Activated CD8-positive, alpha-beta T cell treated with anti-CD3 and anti-CD28 coated beads, Interleukin-2, amount 10 ng/mL, durations not matched to agents 7 days and 5 days (primary cell): ENCODE measurements around the gene IGFL2. TPM values are rescaled to one million over a fixed set of nuclear protein-coding genes. Genes with fewer than 3 reads are reported as not detected.
"Not testable (repeated sequence)": the region's sequence is repeated elsewhere in the genome, so short reads cannot be mapped to it uniquely, and the experiment has no call there.

Experiments used
- ATAC-seq: fragments of 150-1000 bp; cut with Tn5 transposase; one replicate; pipeline ENCODE4 v1.10.0; 2021; ENCODE audit warnings: moderate library complexity
- CTCF ChIA-PET: fragments of 350-600 bp; sonication (Branson Sonifier 250); formaldehyde crosslinking; loops from one replicate; lab custom pipeline; 2021; ENCODE audit warnings: antibody characterized with exemption; lab: Charles Lee
- POLR2A ChIA-PET: fragments of 350-600 bp; sonication (Branson Sonifier 250); formaldehyde crosslinking; loops from one replicate; lab custom pipeline; 2021; ENCODE audit warnings: antibody characterized with exemption; lab: Charles Lee
- DNase-seq: peaks from one replicate; pipeline ENCODE4 v3.0.0-alpha.2; 2020
- H3K27ac Mint-ChIP-seq: one replicate; pipeline ENCODE4 v1.8.0; 2021; ENCODE audit warnings: mild to moderate bottlenecking, mixed read lengths
- H3K27me3 Mint-ChIP-seq: one replicate; pipeline ENCODE4 v1.8.0; 2021; ENCODE audit warnings: low read depth, mixed read lengths
- H3K36me3 Mint-ChIP-seq: one replicate; pipeline ENCODE4 v1.8.0; 2021; ENCODE audit warnings: low read depth, mixed read lengths
- H3K4me1 Mint-ChIP-seq: one replicate; pipeline ENCODE4 v1.8.0; 2021; ENCODE audit warnings: low read depth, mixed read lengths
- H3K4me3 Mint-ChIP-seq: one replicate; pipeline ENCODE4 v1.8.0; 2021; ENCODE audit warnings: mild to moderate bottlenecking, mixed read lengths
- H3K9me3 Mint-ChIP-seq: one replicate; pipeline ENCODE4 v1.8.0; 2022; ENCODE audit warnings: mixed read lengths; ENCODE audit not compliant: insufficient read depth
- total RNA-seq, 2 experiments: library from RNA; stranded (reverse); gene quantifications; one replicate each; pipeline ENCODE4 v1.2.3, GENCODE V29; 2021

Gene IGFL2
- total RNA-seq, 2 experiments from 2014 or later = not detected

GRCh38 chr19:46180701-46181387, 32.8 kb downstream of the IGFL2 start:
- CTCF ChIA-PET = no interaction called here
- no peak overlapping the region for H3K27ac Mint-ChIP-seq
- no peak for ATAC-seq

GRCh38 chr19:46181388-46181779, 33.3 kb downstream of the IGFL2 start:
- H3K4me1 Mint-ChIP-seq = peaks cover 6% of the 10 kb centered on the region
- H3K27me3 Mint-ChIP-seq = peaks cover 26% of the 10 kb centered on the region
- DNase-seq = no peak
- ATAC-seq = no peak
- H3K27ac Mint-ChIP-seq = no peak overlapping the region
- no peaks in the 10 kb centered on the region for H3K9me3 Mint-ChIP-seq
- POLR2A ChIA-PET = no interaction called here
- H3K36me3 Mint-ChIP-seq = no peaks in the 10 kb centered on the region
- CTCF ChIA-PET = no interaction called here
- no peak overlapping the region for H3K4me3 Mint-ChIP-seq

More at GRCh38 chr19:46180701-46181387, 32.8 kb downstream of the IGFL2 start:
- Mint-ChIP-seq H3K9me3 (no peaks in the 10 kb centered on the region), H3K4me3 (no peak overlapping the region), H3K4me1 (peaks cover 6% of the 10 kb centered on the region), H3K36me3 (no peaks in the 10 kb centered on the region), H3K27me3 (peaks cover 27% of the 10 kb centered on the region)
- POLR2A ChIA-PET = no interaction called here
- no peak for DNase-seq

DNA sequence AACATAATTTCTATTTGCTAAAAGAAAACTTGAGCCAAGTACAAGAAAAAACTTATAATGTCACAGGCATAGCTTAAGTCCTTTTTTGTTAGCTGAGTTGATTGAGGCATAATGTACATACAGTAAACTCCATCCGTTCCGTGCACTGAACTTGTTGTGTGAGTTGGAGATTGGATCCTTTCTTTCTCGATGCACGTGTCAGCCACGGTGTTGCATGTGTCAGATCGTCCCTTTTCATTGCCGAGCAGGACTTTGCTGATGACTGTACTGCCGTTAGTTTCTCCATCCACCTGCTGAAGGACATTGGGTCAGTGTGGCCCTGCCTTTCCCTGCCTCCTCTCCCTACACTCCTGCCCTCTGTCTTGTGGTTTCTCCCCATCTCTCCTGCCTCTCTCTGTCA, 34.4 kb downstream of the IGFL2 start:
- POLR2A ChIA-PET = no interaction called here
- Mint-ChIP-seq H3K27me3 (peaks cover 26% of the 10 kb centered on the region), H3K27ac (no peak overlapping the region), H3K4me1 (peaks cover 6% of the 10 kb centered on the region), H3K4me3 (no peak overlapping the region), H3K9me3 (no peaks in the 10 kb centered on the region), H3K36me3 (no peaks in the 10 kb centered on the region)
- CTCF ChIA-PET = no interaction called here
- ATAC-seq (no peak), DNase-seq (no peak)

DNA sequence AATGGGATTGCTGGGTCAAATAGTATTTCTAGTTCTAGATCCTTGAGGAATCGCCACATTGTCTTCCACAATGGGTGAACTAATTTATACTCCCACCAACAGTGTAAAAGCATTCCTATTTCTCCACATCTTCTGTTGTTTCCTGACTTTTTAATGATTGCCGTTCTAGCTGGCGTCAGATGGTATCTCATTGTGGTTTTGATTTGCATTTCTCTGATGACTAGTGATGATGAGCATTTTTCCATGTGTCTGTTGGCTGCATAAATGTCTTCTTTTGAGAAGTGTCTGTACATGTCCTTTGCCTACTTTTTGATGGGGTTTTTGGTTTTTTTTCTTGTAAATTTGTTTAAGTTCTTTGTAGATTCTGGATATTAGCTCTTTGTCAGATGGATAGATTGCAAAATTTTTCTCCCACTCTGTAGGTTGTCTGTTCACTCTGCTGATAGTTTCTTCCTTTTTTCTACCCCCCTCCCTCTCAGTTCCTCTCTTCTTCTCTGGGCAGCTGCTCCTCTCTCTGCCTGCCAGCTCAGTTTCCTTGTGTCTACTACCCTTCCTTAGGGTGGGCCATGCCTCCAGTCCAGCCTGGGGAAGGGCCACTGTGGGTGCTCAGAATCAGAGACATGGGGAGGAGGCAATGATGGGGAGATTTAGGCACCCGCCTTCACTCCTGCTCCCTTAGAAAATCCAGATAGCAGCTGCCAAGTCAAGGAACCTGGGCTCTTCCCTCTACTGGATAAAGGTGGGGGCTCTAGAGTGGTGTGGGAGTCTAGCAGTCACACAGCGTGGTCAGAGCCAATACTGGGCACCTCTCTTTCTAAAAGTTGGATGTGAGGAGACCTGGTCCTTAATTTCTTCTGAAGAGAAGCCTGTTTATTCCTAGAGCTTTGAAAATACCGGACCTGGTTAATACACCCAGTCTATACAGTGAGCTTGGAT, 37.0 kb downstream of the IGFL2 start:
- CTCF ChIA-PET = not testable (repeated sequence)

GRCh38 chr19:46186101-46186716, 38.2 kb downstream of the IGFL2 start:
- Mint-ChIP-seq H3K4me1 (peaks cover 6% of the 10 kb centered on the region), H3K4me3 (no peak overlapping the region), H3K27me3 (peaks cover 46% of the 10 kb centered on the region), H3K9me3 (no peaks in the 10 kb centered on the region), H3K27ac (no peak overlapping the region), H3K36me3 (no peaks in the 10 kb centered on the region)
- ChIA-PET POLR2A (no interaction called here), CTCF (no interaction called here)
- DNase-seq (no peak), ATAC-seq (no peak)

More for the DNA sequence above, 37.0 kb downstream of the IGFL2 start:
- POLR2A ChIA-PET, H3K9me3 Mint-ChIP-seq, H3K36me3 Mint-ChIP-seq, H3K4me1 Mint-ChIP-seq, ATAC-seq, H3K4me3 Mint-ChIP-seq, H3K27ac Mint-ChIP-seq, DNase-seq: not testable (repeated sequence)
- H3K27me3 Mint-ChIP-seq = peaks cover 39% of the 10 kb centered on the region

DNA sequence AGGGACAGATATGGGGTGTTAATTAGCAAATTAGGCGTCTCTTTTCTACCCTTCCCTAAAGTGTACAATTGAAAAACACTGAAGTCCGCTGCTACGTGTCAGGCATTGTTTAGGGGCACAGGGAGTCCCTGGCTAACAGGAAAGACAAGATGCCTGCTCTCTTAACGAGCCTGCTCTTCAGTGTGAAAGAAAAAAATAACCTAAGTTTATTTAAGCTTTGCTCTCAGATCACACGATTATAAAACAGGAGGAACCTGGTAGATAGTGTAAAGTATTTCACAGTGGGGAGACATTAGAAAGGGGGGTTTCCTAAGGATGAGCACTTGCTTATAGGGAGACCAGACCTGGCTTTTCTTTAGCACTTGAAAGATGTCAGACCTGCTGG, 38.7 kb downstream of the IGFL2 start:
- POLR2A ChIA-PET = no interaction called here
- no peak overlapping the region for H3K27ac Mint-ChIP-seq
- no peaks in the 10 kb centered on the region for H3K36me3 Mint-ChIP-seq
- ATAC-seq (no peak), DNase-seq (no peak)
- peaks cover 48% of the 10 kb centered on the region for H3K27me3 Mint-ChIP-seq
- peaks cover 6% of the 10 kb centered on the region for H3K4me1 Mint-ChIP-seq
- H3K4me3 Mint-ChIP-seq = no peak overlapping the region
- CTCF ChIA-PET = no interaction called here
- no peaks in the 10 kb centered on the region for H3K9me3 Mint-ChIP-seq

- ChIA-PET CTCF (interaction anchor here (1.0 to 2.2 kb wide), 3 partner anchors 75 to 162 kb away, joined by 3 to 10 read pairs (median 8); no protein-coding TSS in a partner anchor), POLR2A (no interaction called here)
- peaks cover 37% of the 10 kb centered on the region for H3K27me3 Mint-ChIP-seq
- ATAC-seq (no peak), DNase-seq (no peak)
- no peak overlapping the region for H3K27ac Mint-ChIP-seq
- H3K9me3 Mint-ChIP-seq = no peaks in the 10 kb centered on the region
- H3K4me1 Mint-ChIP-seq = no peaks in the 10 kb centered on the region
- H3K36me3 Mint-ChIP-seq = no peaks in the 10 kb centered on the region
- H3K4me3 Mint-ChIP-seq = no peak overlapping the region
These were observed 42.2 kb downstream of the IGFL2 start for GRCh38 chr19:46189971-46190888.

GRCh38 chr19:46191356-46191755, 43.3 kb downstream of the IGFL2 start:
- H3K27me3 Mint-ChIP-seq = peaks cover 41% of the 10 kb centered on the region
- ATAC-seq = no peak
- no peaks in the 10 kb centered on the region for H3K4me1 Mint-ChIP-seq
- DNase-seq = no peak
- ChIA-PET CTCF (interaction anchor here (1.0 to 1.1 kb wide), 4 partner anchors 31 to 163 kb away, joined by 3 to 6 read pairs (median 3); no protein-coding TSS in a partner anchor), POLR2A (no interaction called here)
- H3K27ac Mint-ChIP-seq = no peak overlapping the region
- no peaks in the 10 kb centered on the region for H3K9me3 Mint-ChIP-seq
- no peak overlapping the region for H3K4me3 Mint-ChIP-seq
- no peaks in the 10 kb centered on the region for H3K36me3 Mint-ChIP-seq

DNA sequence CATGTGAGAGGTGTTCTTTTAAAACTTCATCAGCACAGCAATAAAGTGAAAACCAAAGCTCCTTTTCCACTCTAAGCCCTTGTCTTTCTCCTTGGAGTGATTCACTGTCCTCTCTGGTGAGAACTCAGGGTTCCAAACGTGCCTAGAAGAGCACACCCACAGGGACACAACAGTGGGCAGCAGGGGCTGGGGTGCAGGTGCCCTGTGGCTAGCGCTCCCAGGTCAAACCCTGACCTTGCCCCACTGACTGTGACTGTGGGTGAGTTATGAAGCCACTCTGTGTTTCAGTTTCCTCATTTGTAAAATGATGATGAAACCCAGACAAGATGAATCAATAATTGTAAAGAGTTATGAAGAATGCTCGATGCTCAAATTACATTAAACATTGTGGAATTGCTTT, 43.9 kb downstream of the IGFL2 start:
- no peak overlapping the region for H3K27ac Mint-ChIP-seq
- no peak for ATAC-seq

DNA sequence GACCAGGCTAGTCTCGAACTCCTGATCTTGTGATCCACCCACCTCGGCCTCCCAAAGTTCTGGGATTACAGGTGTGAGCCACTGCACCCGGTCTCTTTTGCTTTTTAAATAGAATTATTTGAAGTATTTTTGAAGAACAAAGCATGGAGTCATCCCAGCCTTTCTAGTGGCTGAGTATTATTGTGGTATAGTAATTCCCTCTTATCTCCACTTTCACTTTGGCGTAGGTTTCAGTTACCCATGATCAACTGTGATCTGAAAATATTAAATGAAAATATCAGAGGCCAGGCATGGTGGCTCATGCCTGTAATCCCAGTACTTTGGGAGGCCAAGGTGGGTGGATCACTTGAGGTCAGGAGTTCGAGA, 44.6 kb downstream of the IGFL2 start:
- CTCF ChIA-PET = interaction anchor here (1.1 kb wide), 2 partner anchors 33 to 113 kb away, joined by 3 read pairs; no protein-coding TSS in a partner anchor
- H3K4me1 Mint-ChIP-seq, H3K4me3 Mint-ChIP-seq, DNase-seq, H3K9me3 Mint-ChIP-seq, POLR2A ChIA-PET, H3K36me3 Mint-ChIP-seq, H3K27ac Mint-ChIP-seq, ATAC-seq: not testable (repeated sequence)
- H3K27me3 Mint-ChIP-seq = peaks cover 51% of the 10 kb centered on the region

More for the DNA sequence above, 43.9 kb downstream of the IGFL2 start:
- no peak for DNase-seq
- ChIA-PET POLR2A (no interaction called here), CTCF (interaction anchor here (1.1 kb wide), 3 partner anchors 32 to 164 kb away, joined by 3 to 6 read pairs (median 3); no protein-coding TSS in a partner anchor)
- Mint-ChIP-seq H3K27me3 (peaks cover 45% of the 10 kb centered on the region), H3K9me3 (no peaks in the 10 kb centered on the region), H3K4me3 (no peak overlapping the region), H3K4me1 (no peaks in the 10 kb centered on the region), H3K36me3 (no peaks in the 10 kb centered on the region)
